MM.1S (cell line): ENCODE results near the gene RPS6KA2.

ENCODE experiments used
- CTCF ChIP-seq: fragments of 300-600 bp; sonication (generic); IDR thresholded peaks from 2 replicates; pipeline ENCODE4 v1.5.1; 2016; ENCODE audit warnings: antibody characterized with exemption, low read length, mixed read lengths
- EZH2phosphoT487 ChIP-seq: fragments of 300-600 bp; sonication (generic); IDR thresholded peaks from 2 replicates; pipeline ENCODE4 v1.6.1; 2018; ENCODE audit warnings: antibody characterized with exemption, low read length

DNA sequence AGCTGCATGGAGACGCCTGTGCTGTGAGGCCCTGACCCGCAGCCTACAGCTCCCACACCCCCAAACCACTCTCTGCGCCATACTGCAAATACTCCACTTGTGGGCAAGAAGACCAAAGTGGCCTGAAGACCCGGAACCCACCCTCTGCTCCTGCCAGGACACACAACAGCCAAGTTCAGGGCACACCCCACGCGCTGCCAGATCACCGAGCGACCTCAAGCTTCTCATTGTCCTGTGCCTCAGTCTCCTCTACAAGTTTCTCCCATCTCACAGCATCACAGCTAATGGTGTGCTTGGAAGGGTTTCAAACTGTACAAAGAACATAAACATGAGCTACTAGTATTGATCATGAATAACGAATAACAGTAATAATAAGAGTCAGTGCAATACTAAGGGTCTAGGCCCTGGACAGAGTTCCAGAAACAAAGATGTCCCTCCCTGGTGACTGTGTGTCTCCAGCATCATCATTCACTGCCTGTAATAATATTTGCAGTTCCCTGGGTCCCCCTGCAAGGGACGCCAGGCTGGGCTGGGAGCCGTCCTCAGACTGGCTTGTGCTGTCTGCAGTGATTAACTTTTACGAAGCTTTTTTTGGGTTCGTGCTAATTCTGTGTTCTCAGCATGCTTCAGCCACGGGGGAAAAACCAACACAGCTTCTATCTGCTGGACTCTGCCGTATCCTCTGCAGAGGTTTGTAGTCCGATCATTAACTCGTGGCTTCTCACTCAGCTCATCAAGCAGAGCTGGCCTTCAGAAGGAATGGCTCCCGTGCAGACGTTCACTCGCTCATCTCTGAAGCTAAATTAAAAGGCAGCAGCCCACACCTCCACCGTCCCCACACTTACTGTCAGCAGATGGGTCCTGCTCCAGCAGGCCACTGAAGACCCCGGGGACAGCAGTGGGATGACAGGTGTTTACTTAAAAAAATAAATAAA, 162.7 kb downstream of the RPS6KA2 start:
- TF ChIP-seq CTCF (no peak), EZH2phosphoT487 (no peak)
